Measurements from ENCODE around the gene ESYT2. TPM values are rescaled to one million over a fixed set of nuclear protein-coding genes. Genes with fewer than 3 reads are reported as not detected.
A peak's percentile ranks its signal among the peaks of the same experiment; 100 is the strongest.

Gene ESYT2
- total RNA-seq, 1 experiment from 2014 or later = 78.6 TPM

- peak; percentile 71 for DNase-seq (ENCODE audit: unreplicated experiment)
- intact Hi-C loops (cut with micrococcal nuclease) = loop anchor here (1.0 kb wide), 1 partner anchor 281 kb away; no protein-coding TSS in a partner anchor
- no peaks in the 10 kb centered on the region for H3K9me3 Mint-ChIP-seq (ENCODE audit: unreplicated experiment)
Measured at GRCh38 chr7:158695726-158696452, 133.4 kb downstream of the ESYT2 start.

DNA sequence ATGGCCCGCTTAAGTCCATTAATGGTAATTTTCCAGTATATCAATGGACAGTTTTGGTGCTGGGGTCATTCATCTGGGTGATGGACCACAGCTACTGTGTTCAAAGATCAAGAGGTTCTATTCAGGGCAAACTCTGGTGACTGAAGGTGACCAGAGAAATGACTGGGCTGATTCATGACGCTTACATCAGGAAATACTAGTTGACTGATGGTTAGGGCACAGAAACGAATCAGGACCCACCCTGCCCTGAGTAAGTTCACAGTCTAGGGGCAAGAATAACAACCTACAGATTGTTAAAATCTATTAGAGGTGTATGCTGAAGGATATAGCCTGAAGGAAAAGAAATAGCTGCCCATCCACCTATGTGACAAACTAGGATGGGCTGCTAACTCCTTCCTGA lies 134.3 kb downstream of the ESYT2 start:
- Mint-ChIP-seq H3K27me3 (ENCODE audit: insufficient read depth, unreplicated experiment) (no peaks in the 10 kb centered on the region), H3K4me1 (ENCODE audit: insufficient read depth, unreplicated experiment) (peaks cover 6% of the 10 kb centered on the region), H3K27ac (ENCODE audit: low read depth, unreplicated experiment) (no peak overlapping the region), H3K36me3 (ENCODE audit: insufficient read depth, unreplicated experiment) (peaks cover 12% of the 10 kb centered on the region), H3K9me3 (ENCODE audit: unreplicated experiment) (no peaks in the 10 kb centered on the region), H3K4me3 (ENCODE audit: unreplicated experiment) (no peak overlapping the region)
- BruUV-seq (replicated peaks) = no TSS peak
- intact Hi-C loops (cut with micrococcal nuclease) = no loop called here
- TF ChIP-seq, protein P1, sequence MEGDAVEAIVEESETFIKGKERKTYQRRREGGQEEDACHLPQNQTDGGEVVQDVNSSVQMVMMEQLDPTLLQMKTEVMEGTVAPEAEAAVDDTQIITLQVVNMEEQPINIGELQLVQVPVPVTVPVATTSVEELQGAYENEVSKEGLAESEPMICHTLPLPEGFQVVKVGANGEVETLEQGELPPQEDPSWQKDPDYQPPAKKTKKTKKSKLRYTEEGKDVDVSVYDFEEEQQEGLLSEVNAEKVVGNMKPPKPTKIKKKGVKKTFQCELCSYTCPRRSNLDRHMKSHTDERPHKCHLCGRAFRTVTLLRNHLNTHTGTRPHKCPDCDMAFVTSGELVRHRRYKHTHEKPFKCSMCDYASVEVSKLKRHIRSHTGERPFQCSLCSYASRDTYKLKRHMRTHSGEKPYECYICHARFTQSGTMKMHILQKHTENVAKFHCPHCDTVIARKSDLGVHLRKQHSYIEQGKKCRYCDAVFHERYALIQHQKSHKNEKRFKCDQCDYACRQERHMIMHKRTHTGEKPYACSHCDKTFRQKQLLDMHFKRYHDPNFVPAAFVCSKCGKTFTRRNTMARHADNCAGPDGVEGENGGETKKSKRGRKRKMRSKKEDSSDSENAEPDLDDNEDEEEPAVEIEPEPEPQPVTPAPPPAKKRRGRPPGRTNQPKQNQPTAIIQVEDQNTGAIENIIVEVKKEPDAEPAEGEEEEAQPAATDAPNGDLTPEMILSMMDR (IDR thresholded peaks at IDR 0.05; ENCODE audit: unreplicated experiment) = no peak
- DNase-seq (ENCODE audit: unreplicated experiment) = no peak
- ChIA-PET POLR2A (interaction anchor here (1.2 kb wide), 1 partner anchor 10 kb away, joined by 4 read pairs; the partner anchor contains the start of gene NCAPG2), CTCF (interaction anchor here (0.8 to 1.2 kb wide), 3 partner anchors 25 to 282 kb away, joined by 3 to 4 read pairs (median 3); no protein-coding TSS in a partner anchor)

More at GRCh38 chr7:158695726-158696452, 133.4 kb downstream of the ESYT2 start:
- ChIA-PET POLR2A (interaction anchor here (0.6 kb wide), 1 partner anchor 329 kb away, joined by 3 read pairs; no protein-coding TSS in a partner anchor), CTCF (interaction anchor here (0.6 to 1.2 kb wide), 4 partner anchors 26 to 282 kb away, joined by 3 to 4 read pairs (median 4); no protein-coding TSS in a partner anchor)
- TF ChIP-seq, protein P1 (IDR thresholded peaks at IDR 0.05; ENCODE audit: unreplicated experiment) = peak; percentile 31
- H3K4me3 Mint-ChIP-seq (ENCODE audit: unreplicated experiment) = no peak overlapping the region
- H3K27ac Mint-ChIP-seq (ENCODE audit: low read depth, unreplicated experiment) = no peak overlapping the region
- H3K27me3 Mint-ChIP-seq (ENCODE audit: insufficient read depth, unreplicated experiment) = no peaks in the 10 kb centered on the region
- BruUV-seq (replicated peaks) = no TSS peak
- peaks cover 12% of the 10 kb centered on the region for H3K36me3 Mint-ChIP-seq (ENCODE audit: insufficient read depth, unreplicated experiment)
- peaks cover 9% of the 10 kb centered on the region for H3K4me1 Mint-ChIP-seq (ENCODE audit: insufficient read depth, unreplicated experiment)

DNA sequence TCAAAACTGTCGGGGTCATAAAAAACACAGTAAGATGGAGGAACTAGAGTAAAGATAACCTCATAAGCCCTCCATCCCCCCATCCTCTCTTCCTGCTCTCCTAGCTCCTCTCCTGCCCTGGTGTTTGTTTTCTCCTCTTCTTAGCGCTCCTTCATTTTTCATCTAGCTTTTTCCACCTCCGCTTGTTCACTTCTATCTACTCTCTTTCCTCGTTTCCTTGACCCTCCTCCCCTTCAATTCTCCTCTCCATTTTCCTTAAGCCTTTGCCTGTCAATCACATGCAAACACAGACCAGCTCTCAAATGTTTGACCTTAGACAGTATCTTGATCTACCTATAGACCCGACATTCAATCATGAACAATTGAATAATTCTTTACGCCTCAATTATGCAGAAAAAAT lies 134.7 kb downstream of the ESYT2 start:
- Mint-ChIP-seq H3K4me3 (ENCODE audit: unreplicated experiment) (no peak overlapping the region), H3K9me3 (ENCODE audit: unreplicated experiment) (no peaks in the 10 kb centered on the region), H3K36me3 (ENCODE audit: insufficient read depth, unreplicated experiment) (peaks cover 15% of the 10 kb centered on the region), H3K27ac (ENCODE audit: low read depth, unreplicated experiment) (no peak overlapping the region), H3K4me1 (ENCODE audit: insufficient read depth, unreplicated experiment) (peaks cover 5% of the 10 kb centered on the region), H3K27me3 (ENCODE audit: insufficient read depth, unreplicated experiment) (no peaks in the 10 kb centered on the region)
- BruUV-seq (replicated peaks) = no TSS peak
- ChIA-PET POLR2A (interaction anchor here (1.2 kb wide), 1 partner anchor 10 kb away, joined by 4 read pairs; the partner anchor contains the start of gene NCAPG2), CTCF (interaction anchor here (0.8 to 1.2 kb wide), 2 partner anchors 25 to 283 kb away, joined by 3 to 4 read pairs; no protein-coding TSS in a partner anchor)
- intact Hi-C loops (cut with micrococcal nuclease) = no loop called here
- TF ChIP-seq, protein P1 (IDR thresholded peaks at IDR 0.05; ENCODE audit: unreplicated experiment) = no peak
- DNase-seq (ENCODE audit: unreplicated experiment) = no peak

DNA sequence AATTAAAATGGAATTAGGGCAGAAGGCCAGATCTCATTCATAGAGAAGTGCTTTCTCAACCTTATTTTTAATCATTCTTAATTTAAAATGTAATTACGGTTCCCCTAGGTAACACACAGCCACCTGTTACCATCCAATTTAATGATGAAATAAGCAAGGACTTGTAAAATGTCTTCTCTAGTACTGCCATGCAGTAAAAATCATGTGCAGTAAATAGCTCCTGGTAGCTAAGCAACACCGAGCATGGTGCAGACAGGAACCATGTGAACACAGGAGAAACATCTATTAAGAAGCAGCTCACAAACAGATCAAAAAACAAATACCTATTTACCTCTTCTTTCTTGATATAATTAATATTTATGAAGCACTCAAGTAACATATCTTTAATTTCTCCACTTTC lies 139.8 kb downstream of the ESYT2 start:
- intact Hi-C loops (cut with micrococcal nuclease) = no loop called here
- TF ChIP-seq, protein P1 (IDR thresholded peaks at IDR 0.05; ENCODE audit: unreplicated experiment) = no peak
- ChIA-PET POLR2A (interaction anchor here (0.9 to 1.1 kb wide), 4 partner anchors 9 to 544 kb away, joined by 3 to 4 read pairs (median 3); partner anchors contain the start of gene NCAPG2), CTCF (no interaction called here)
- BruUV-seq (replicated peaks) = no TSS peak
- no peaks in the 10 kb centered on the region for H3K27me3 Mint-ChIP-seq (ENCODE audit: insufficient read depth, unreplicated experiment)
- H3K4me3 Mint-ChIP-seq (ENCODE audit: unreplicated experiment) = no peak overlapping the region
- no peak for DNase-seq (ENCODE audit: unreplicated experiment)
- H3K9me3 Mint-ChIP-seq (ENCODE audit: unreplicated experiment) = no peaks in the 10 kb centered on the region
- peaks cover 13% of the 10 kb centered on the region for H3K36me3 Mint-ChIP-seq (ENCODE audit: insufficient read depth, unreplicated experiment)
- no peaks in the 10 kb centered on the region for H3K4me1 Mint-ChIP-seq (ENCODE audit: insufficient read depth, unreplicated experiment)
- H3K27ac Mint-ChIP-seq (ENCODE audit: low read depth, unreplicated experiment) = no peak overlapping the region

Measured in MCF 10A (cell line).